ENCODE measurements around the gene TCF7.

GRCh38 chr5:134141331-134142050 is 27.0 kb downstream of the TCF7 start:
- TF ChIP-seq GABPA (IDR thresholded peaks at IDR 0.05; ENCODE audit: low read depth) (no peak), NRF1 (IDR thresholded peaks at IDR 0.05; ENCODE audit: low read depth, low read length) (no peak), CTCF (IDR thresholded peaks at IDR 0.05) (peak; percentile 12), ZBTB33 (IDR thresholded peaks at IDR 0.05; ENCODE audit: borderline replicate concordance, low read depth) (no peak), MEF2A (IDR thresholded peaks at IDR 0.05; ENCODE audit: borderline replicate concordance, low read depth) (no peak), SMC3 (IDR thresholded peaks at IDR 0.05; ENCODE audit: low read depth, low read length) (peak; percentile 38; the same call in 1 of the 2 replicates), REST (IDR thresholded peaks at IDR 0.05; ENCODE audit: low read depth, low read length) (no peak), EP300 (IDR thresholded peaks at IDR 0.05; ENCODE audit: borderline replicate concordance in 1 of 2, low read depth in 1 of 2, low read length in 1 of 2) (no peak), ELF1 (IDR thresholded peaks at IDR 0.05) (no peak)

Data from SK-N-SH (cell line).